BJ (cell line): ENCODE measurements around the gene MVB12B. TPM values are rescaled to one million over a fixed set of nuclear protein-coding genes. Genes with fewer than 3 reads are reported as not detected.
A peak's percentile ranks its signal among the peaks of the same experiment; 100 is the strongest.

Experiments
- CTCF ChIA-PET: fragments of 350-600 bp; formaldehyde crosslinking; extraction: SDS; loops from one replicate; lab custom pipeline; 2021; ENCODE audit warnings: antibody characterized with exemption, inconsistent platforms; lab: Yijun Ruan, JAX
- POLR2A ChIA-PET: fragments of 300-600 bp; sonication (Branson Sonifier 250); formaldehyde crosslinking; extraction: SDS; loops from one replicate; lab custom pipeline; 2021; ENCODE audit warnings: antibody characterized with exemption; lab: Charles Lee
- DNase-seq: peaks from one replicate; pipeline ENCODE4 v3.0.0-alpha.2; 2011; ENCODE audit warnings: low read depth
- H3K27me3 ChIP-seq: 2 replicates; pipeline ENCODE4 v1.6.0; 2011; ENCODE audit warnings: low read length; ENCODE audit not compliant: control insufficient read depth, insufficient read depth
- H3K36me3 ChIP-seq: 2 replicates; pipeline ENCODE4 v1.5.1; 2011; ENCODE audit warnings: low read length; ENCODE audit not compliant: control insufficient read depth, insufficient read depth
- H3K4me3 ChIP-seq: 2 replicates; pipeline ENCODE4 v1.5.1; 2011; ENCODE audit warnings: low read depth, mild to moderate bottlenecking, control low read depth, low read length
- polyA plus RNA-seq: library from polyadenylated mRNA; depleted of rRNA; stranded (reverse); fragments of >200 nt; gene quantifications from 2 replicates; pipeline ENCODE4 v1.2.3, GENCODE V29; 2011
- TF ChIP-seq, protein P1 (sequence below): IDR thresholded peaks from 2 replicates; pipeline ENCODE4 v1.5.1; 2011; ENCODE audit warnings: low read depth, mild to moderate bottlenecking, control low read depth, inconsistent platforms, low read length, moderate library complexity; ENCODE audit not compliant: insufficient read depth

The MVB12B gene
- polyA plus RNA-seq, 1 experiment: 2.7 TPM

DNA sequence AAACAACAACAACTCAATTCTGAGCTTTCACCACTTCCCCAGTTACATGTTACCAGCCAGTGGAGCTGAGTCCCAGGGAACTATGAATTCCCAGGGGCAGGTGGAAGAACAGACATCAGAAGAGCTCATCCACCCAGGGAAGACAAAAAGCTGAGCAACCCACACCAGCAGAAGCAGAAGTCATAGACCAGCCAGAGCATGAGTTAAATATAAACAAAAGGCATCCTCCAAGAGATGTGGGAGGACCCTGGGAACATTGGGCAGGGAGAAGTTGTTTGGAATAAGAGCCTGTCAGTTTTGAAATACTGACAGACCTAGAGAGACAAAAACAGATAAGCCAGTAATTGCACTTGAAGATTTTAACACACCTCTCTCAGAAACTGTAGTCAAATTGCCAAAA is 184.8 kb downstream of the MVB12B start:
- CTCF ChIA-PET: interaction anchor here (1.1 to 12.1 kb wide), 4 partner anchors 11 to 45 kb away, joined by 3 to 137 read pairs (median 30); no protein-coding TSS in a partner anchor
- DNase-seq: no peak
- H3K36me3 ChIP-seq: no peaks in the 10 kb centered on the region
- H3K27me3 ChIP-seq: peaks cover 3% of the 10 kb centered on the region; the same call in 1 of the 2 replicates
- H3K4me3 ChIP-seq: no peak overlapping the region
- TF ChIP-seq, protein P1, sequence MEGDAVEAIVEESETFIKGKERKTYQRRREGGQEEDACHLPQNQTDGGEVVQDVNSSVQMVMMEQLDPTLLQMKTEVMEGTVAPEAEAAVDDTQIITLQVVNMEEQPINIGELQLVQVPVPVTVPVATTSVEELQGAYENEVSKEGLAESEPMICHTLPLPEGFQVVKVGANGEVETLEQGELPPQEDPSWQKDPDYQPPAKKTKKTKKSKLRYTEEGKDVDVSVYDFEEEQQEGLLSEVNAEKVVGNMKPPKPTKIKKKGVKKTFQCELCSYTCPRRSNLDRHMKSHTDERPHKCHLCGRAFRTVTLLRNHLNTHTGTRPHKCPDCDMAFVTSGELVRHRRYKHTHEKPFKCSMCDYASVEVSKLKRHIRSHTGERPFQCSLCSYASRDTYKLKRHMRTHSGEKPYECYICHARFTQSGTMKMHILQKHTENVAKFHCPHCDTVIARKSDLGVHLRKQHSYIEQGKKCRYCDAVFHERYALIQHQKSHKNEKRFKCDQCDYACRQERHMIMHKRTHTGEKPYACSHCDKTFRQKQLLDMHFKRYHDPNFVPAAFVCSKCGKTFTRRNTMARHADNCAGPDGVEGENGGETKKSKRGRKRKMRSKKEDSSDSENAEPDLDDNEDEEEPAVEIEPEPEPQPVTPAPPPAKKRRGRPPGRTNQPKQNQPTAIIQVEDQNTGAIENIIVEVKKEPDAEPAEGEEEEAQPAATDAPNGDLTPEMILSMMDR: no peak
- POLR2A ChIA-PET: no interaction called here

- TF ChIP-seq, protein P1: no peak
- Histone ChIP-seq H3K4me3 (no peak overlapping the region), H3K27me3 (peaks cover 3% of the 10 kb centered on the region; the same call in 1 of the 2 replicates), H3K36me3 (no peaks in the 10 kb centered on the region)
- ChIA-PET POLR2A (no interaction called here), CTCF (interaction anchor here (0.7 to 12.1 kb wide), 6 partner anchors 12 to 54 kb away, joined by 3 to 137 read pairs (median 7); no protein-coding TSS in a partner anchor)
- no peak for DNase-seq
Observed at GRCh38 chr9:126513159-126514036, 186.8 kb downstream of the MVB12B start.

GRCh38 chr9:126514037-126514821 is 187.6 kb downstream of the MVB12B start:
- CTCF ChIA-PET: interaction anchor here (0.6 to 12.1 kb wide), 8 partner anchors 11 to 145 kb away, joined by 3 to 137 read pairs (median 4); no protein-coding TSS in a partner anchor
- peaks cover 8% of the 10 kb centered on the region for H3K27me3 ChIP-seq
- POLR2A ChIA-PET: no interaction called here
- H3K4me3 ChIP-seq: no peak overlapping the region
- no peak for DNase-seq
- H3K36me3 ChIP-seq: no peaks in the 10 kb centered on the region
- TF ChIP-seq, protein P1: 0 out of 2 replicates have a peak, but pooled peaks have one; percentile 6

DNA sequence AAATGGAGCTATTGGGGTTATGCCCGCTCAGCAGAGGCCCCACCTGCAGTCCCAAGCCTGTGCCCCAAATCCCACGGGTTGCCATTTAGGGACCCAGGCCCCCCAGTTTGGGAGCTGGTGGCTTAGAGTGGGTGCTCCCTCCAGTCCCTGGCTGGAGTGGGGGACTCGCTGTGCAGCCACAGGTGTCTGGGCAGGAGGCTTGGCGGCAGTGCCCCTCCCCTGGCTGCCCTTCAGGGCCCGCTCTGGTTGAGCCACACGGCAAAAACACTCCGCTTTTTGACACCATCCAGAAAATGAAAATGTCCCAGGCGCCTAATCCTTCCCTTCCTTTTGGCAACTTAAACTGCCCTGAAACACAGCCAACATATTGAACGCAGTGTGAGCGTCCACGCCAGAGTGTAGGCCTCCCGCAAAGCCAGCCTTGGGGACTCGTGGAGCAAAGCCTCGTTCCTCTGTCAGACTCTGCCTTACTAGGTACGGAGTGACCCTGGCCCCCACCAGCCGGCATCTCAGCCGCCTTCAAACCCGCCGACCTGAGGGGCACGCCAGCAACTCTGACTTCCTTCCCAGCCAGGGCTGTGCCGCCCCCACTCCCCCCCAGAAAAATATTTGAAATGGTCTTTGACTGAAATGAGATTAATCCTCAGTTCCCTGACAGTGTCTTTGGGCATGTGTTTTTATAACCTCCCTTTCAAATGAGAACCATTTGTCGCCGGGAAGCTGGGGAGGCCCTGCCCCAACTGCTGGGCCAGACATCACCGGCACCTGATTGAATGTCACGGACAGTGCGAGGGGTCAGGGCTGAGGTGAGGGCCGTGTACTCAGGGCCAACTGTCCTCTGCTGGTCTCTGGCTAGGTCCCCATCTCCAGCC is 188.6 kb downstream of the MVB12B start:
- TF ChIP-seq, protein P1: no peak
- H3K36me3 ChIP-seq: no peaks in the 10 kb centered on the region
- ChIA-PET POLR2A (no interaction called here), CTCF (interaction anchor here (0.6 to 12.1 kb wide), 7 partner anchors 10 to 144 kb away, joined by 3 to 137 read pairs (median 3); no protein-coding TSS in a partner anchor)
- no peak overlapping the region for H3K4me3 ChIP-seq
- peaks cover 9% of the 10 kb centered on the region for H3K27me3 ChIP-seq
- no peak for DNase-seq
